Prostate gland (tissue), 2 donors: ENCODE data around the gene SAMD4A.

ENCODE experiments used
- CTCF ChIP-seq, 4 experiments: fragments of 200-600 bp in 2 of 4; fragments of 450-650 bp in 2 of 4; sonication (generic) in 2 of 4; IDR thresholded peaks; 1 replicate in 3 of 4; 2 replicates in 1 of 4; pipeline ENCODE4 v1.5.1; 2016 to 2019; ENCODE audit warnings: antibody characterized with exemption in 4 of 4, mild to moderate bottlenecking in 2 of 4, moderate library complexity in 2 of 4
- POLR2A ChIP-seq: fragments of 450-650 bp; IDR thresholded peaks from one replicate; pipeline ENCODE4 v1.6.1; 2016; ENCODE audit warnings: antibody characterized with exemption, mild to moderate bottlenecking

DNA sequence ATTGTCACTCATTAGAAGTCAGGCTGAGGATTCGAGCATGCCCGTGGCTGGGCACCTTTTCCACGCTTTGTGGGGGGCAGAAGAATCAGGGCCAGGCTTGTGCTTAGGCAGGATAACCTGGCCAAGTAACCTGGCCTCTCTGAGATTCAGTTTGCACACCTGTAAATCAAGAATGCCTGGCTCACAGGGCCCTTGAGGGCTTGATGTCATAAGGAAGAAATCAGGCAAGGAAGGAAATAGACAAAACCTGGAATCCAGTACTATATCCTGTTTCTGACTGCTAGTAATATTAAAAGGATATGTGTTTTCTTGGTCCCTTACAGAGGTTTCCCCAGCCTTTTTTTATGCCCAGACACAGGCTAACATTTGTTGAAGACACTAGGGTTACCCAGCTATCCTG, 91.9 kb downstream of the SAMD4A start:
- no peak for TF ChIP-seq CTCF (IDR thresholded peaks at IDR 0.05)
- TF ChIP-seq POLR2A: no peak
